GM11168 (cell line): Measurements from ENCODE around the gene CGB8.
"Not testable (repeated sequence)": the region's sequence is repeated elsewhere in the genome, so short reads cannot be mapped to it uniquely, and the experiment has no call there.

Experiments used
- in situ Hi-C: fragments of 300-500 bp; cut with MboI; formaldehyde crosslinking; loops from one replicate; pipeline ENCODE4 v1.12.0; 2022; ENCODE audit warnings: low sequenced_read_pairs; ENCODE audit not compliant: unreplicated experiment

Gene CGB8

GRCh38 chr19:49049011-49049410 is at the start of gene CGB8:
Gene CGB8, minus strand, starts transcription at chr19:49049111. Its CDS starts 372 bp downstream, at chr19:49048739.
- in situ Hi-C loops: not testable (repeated sequence)

GRCh38 chr19:49097453-49098288 is 48.8 kb upstream of the CGB8 start:
- in situ Hi-C loops: no loop called here

GRCh38 chr19:49094505-49095482 is 45.9 kb upstream of the CGB8 start:
- in situ Hi-C loops: no loop called here

DNA sequence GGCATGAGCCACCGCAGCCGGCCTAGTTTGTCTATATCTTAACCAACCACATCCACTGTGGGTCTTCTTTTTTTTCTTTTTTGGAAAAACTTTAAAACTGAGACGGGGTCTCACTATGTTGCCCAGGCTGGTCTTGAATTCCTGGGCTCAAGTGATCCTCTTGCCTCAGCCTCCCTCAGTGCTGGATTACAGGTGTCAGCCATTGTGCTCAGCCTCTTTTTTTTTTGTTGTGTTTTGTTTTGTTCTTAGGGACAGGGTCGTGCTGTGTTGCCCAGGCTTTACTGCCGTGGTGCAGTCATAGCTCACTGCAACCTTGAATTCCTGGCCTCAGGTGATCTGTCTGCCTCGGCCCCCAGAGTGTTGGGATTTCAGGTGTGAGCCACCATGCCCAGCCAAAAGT is 43.8 kb upstream of the CGB8 start:
- in situ Hi-C loops: no loop called here

GRCh38 chr19:49091391-49092038 is 42.6 kb upstream of the CGB8 start:
- in situ Hi-C loops: no loop called here

DNA sequence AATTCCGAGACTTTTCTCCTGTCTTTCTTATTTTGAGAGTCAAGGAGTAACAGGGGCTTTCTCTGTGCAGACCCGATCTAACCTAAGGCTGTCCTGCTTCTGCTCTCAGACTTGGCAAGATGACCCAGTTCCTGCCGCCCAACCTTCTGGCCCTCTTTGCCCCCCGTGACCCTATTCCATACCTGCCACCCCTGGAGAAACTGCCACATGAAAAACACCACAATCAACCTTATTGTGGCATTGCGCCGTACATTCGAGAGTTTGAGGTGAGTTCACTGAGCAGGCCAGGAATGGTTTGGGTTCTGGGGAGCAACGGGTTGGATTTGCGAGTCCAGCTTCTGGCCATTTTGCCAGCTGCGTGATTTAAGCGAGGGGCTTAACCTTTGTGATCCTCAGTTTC is 37.4 kb upstream of the CGB8 start:
- in situ Hi-C loops: no loop called here

- in situ Hi-C loops: no loop called here
Measured at GRCh38 chr19:49085868-49086232, 36.9 kb upstream of the CGB8 start.

DNA sequence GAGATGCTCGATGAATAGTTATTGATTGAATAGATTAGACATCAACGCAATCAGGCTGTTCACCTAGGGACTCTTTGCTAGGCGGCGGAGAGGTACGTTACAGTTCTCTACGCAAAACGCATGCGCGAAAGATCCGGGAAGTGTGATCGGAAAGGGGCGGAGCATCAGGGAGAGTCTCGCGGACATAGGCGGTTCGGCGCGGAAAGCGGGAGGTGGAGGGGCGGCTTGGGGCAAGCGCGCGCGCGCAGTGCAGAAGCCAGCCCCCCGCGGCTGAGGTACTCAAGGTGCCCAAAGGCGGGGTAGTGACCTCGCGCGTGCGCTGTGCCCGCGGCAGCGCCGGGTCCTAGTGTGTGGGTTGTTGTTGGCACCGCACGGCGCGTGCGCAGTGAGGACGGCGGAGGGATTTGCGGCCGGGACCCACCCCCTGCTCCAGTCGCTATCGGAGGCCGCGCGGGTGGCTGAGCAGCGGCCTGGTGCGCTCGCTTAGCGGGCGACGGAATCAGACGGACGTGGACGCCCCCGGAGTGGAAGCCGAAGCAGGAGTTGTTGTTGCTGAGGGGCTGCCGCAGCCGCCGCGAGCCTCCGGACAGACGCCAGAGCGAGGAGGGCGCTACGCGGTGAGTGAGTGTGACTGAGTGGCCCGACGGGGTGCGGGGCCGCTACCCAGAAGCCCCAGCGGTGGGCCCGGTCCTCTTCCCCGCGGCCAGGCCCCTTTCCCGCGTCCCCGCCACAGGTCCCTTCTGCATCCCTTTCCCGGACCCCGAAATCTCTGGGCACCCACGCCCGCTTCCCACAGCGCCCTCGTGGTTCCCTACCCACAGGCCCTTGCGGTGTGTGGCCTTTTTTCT is 36.3 kb upstream of the CGB8 start, which contains the start of gene SNRNP70:
Gene SNRNP70 (plus strand): TSS at position 432 of the 848 bp plus-strand sequence. CDS start 964 bp downstream, outside the sequence.
- in situ Hi-C loops: no loop called here

DNA sequence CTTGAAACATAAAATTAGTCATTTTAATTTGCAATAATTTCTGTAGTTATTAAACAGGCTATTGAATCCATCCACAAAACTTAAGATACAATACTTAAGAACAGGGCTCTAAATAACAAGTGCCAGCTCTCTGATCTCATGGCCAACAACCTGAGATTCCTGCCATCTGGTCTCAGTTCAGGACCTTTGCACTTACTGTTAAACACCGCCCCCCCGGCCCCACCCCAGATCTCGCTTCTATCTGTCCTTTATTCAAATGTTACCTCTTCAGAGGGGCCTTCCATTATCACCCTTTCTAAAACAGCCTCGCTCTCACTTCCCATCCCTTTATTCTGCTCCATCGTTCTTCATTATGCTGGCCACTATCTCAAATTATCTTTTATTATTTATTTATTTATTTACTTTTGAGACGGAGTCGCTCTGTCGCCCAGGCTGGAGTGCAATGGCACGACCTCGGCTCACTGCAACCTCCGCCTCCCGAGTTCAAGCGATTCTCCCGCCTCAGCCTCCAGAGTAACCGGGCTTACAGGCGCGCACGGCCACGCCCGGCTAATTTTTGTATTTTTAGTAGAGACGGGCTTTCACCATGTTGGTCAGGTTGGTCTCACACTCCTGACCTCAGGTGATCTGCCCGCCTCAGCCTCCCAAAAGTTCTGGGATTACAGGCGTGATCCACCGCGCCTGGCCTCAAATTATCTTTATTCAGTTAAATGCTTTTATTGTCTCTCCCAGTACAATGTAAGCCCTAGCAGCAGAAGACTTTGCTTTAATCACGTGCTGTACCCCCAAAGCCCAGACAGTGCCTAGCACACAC is 35.5 kb upstream of the CGB8 start:
- in situ Hi-C loops: no loop called here

DNA sequence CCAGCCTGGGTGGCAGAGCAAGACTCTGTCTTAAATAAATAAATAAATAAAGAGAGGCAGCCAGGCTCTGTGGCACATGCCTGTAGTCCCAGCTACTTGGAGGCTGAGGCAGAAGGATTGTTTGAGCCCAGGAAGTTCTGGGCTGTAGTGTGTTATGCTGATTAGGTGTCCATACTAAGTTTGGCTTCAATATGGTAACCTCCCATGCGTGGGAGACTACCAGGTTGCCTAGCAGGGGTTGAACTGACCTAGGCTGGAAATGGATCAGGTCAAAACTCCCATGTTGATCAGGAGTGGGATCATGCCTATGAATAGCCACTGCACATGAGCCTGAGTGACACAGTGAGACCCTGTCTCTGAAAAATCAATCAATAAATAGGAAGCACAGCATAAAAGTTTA is 32.4 kb upstream of the CGB8 start:
- in situ Hi-C loops: no loop called here

GRCh38 chr19:49080392-49080791 is 31.5 kb upstream of the CGB8 start:
- in situ Hi-C loops: no loop called here

- in situ Hi-C loops: not testable (repeated sequence)
Measured at GRCh38 chr19:49074869-49075268, 26.0 kb upstream of the CGB8 start.

DNA sequence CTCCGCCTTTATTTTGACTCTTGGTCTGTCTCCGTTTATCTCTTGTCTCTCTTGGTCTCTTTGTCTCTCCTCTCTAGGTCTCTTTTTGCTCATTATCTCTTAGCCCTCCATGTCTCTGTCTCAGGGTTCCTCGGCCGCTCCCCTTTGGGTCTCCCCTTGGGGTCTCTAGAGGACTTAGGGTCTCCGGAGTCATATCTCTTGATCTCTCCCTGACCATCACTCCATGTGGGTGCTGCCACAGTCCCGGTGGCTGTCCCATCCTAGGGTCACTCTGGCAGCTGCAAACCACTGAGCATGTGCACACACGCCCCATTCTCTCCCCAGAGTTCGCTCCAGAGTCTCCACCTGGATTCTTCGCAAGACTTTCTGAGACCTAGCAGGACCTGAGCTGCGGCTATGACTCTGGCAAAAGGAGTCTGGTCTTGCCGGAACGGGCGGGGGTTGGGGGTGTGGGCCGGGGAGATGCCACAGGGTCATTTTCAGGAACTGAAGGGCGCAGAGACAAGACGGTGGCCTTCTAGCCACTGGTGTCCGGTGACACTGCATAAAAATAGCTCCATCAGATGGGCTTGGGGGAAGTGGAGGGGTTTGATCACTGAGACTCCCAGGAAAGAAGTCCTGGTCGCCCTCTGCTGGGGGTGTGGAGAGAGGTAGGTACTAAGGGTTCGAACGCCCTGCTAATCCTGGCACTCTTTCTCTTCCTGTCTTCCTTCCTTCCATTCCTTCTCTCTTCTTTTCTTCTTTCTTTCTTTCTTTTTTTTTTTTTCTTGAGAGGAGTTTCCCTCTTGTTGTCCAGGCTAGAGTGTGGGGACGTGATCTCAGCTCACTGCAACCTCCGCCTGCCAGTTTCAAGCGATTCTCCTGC is 24.8 kb upstream of the CGB8 start:
- in situ Hi-C loops: no loop called here

GRCh38 chr19:49071860-49072547 is 23.1 kb upstream of the CGB8 start:
- in situ Hi-C loops: no loop called here

- in situ Hi-C loops: no loop called here
Measured at GRCh38 chr19:49070416-49070815, 21.5 kb upstream of the CGB8 start.

DNA sequence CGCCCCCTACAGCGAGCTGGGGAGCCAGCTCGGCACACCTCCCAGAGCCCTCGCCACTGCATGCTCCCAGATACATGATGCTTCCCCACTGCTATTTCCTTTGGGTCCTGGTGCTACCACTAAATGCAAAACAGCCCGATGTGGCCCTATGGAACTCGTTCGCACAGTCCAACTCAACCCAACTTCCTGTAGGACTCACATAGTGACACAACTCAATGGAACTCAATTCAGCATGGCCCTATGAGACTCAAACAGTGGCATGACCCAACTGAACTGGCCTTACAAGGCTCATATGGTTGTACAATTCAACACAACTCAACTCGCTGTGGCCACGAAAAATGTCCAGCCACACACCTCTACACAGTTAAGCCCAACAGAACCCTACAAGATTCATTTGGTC is 20.1 kb upstream of the CGB8 start:
- in situ Hi-C loops: no loop called here

GRCh38 chr19:49067554-49067953 is 18.6 kb upstream of the CGB8 start:
- in situ Hi-C loops: no loop called here
